SK-N-SH (cell line): ENCODE results near the gene ABCC5. TPM values are rescaled to one million over a fixed set of nuclear protein-coding genes. Genes with fewer than 3 reads are reported as not detected.
"Not testable (repeated sequence)": the region's sequence is repeated elsewhere in the genome, so short reads cannot be mapped to it uniquely, and the experiment has no call there.

Source experiments
- CTCF ChIA-PET: fragments of 300-600, 350-600 bp; formaldehyde crosslinking; extraction: SDS; loops from one replicate; lab custom pipeline; 2021; lab: Yijun Ruan, JAX
- POLR2A ChIA-PET: fragments of 350-600 bp; sonication (Branson Sonifier 250); formaldehyde crosslinking; extraction: SDS; loops from one replicate; lab custom pipeline; 2020; ENCODE audit warnings: antibody characterized with exemption, inconsistent platforms; lab: Yijun Ruan, JAX
- DNase-seq: peaks from one replicate; pipeline ENCODE4 v3.0.0; 2012
- H2AFZ ChIP-seq: fragments of 200-600 bp; sonication (generic); 2 replicates; pipeline ENCODE4 v1.8.1; 2016; ENCODE audit warnings: antibody characterized with exemption, mild to moderate bottlenecking, low read depth
- H3F3A ChIP-seq: fragments of 200-600 bp; sonication (generic); replicated peaks from 2 replicates; pipeline ENCODE3; 2016; ENCODE audit warnings: antibody characterized with exemption, mild to moderate bottlenecking; ENCODE audit not compliant: insufficient read depth
- H3K27ac ChIP-seq, 2 experiments: fragments of 200-500 bp in 1 of 2; fragments of 200-600 bp in 1 of 2; sonication (Bioruptor generic) in 1 of 2; sonication (generic), shearing (Covaris generic) in 1 of 2; 2 replicates each; pipeline versions ENCODE4 v1.5.1 to v1.6.1; 2014 to 2016; ENCODE audit warnings: low read depth in 2 of 2, inconsistent platforms in 1 of 2, low read length in 1 of 2, mild to moderate bottlenecking in 1 of 2, mixed read lengths in 1 of 2
- H3K27me3 ChIP-seq: fragments of 200-600 bp; sonication (generic), shearing (Covaris generic); 2 replicates; pipeline ENCODE4 v1.6.1; 2016; ENCODE audit warnings: mixed run types; ENCODE audit not compliant: insufficient read depth
- H3K36me3 ChIP-seq, 2 experiments: fragments of 200-500 bp in 1 of 2; fragments of 200-600 bp in 1 of 2; sonication (Bioruptor generic) in 1 of 2; sonication (generic) in 1 of 2; replicated peaks in 1 of 2; 2 replicates each; pipeline versions ENCODE3 to v1.5.1; 2014 to 2016; ENCODE audit warnings: low read length in 1 of 2, mild to moderate bottlenecking in 1 of 2; ENCODE audit not compliant: insufficient read depth in 2 of 2, control insufficient read depth in 1 of 2
- H3K4me1 ChIP-seq, 2 experiments: fragments of 200-500 bp in 1 of 2; fragments of 200-600 bp in 1 of 2; sonication (Bioruptor generic) in 1 of 2; sonication (generic), shearing (Covaris generic) in 1 of 2; 2 replicates each; pipeline versions ENCODE4 v1.5.1 to v1.6.1; 2014 to 2016; ENCODE audit warnings: low read depth in 1 of 2, low read length in 1 of 2, mixed run types in 1 of 2; ENCODE audit not compliant: insufficient read depth in 2 of 2, control insufficient read depth in 1 of 2
- H3K4me2 ChIP-seq: fragments of 200-600 bp; sonication (generic), shearing (Covaris generic); 2 replicates; pipeline ENCODE4 v1.6.1; 2017; ENCODE audit warnings: mixed run types
- H3K4me3 ChIP-seq, 2 experiments: fragments of 200-500 bp in 1 of 2; fragments of 200-600 bp in 1 of 2; sonication (Bioruptor generic) in 1 of 2; sonication (generic), shearing (Covaris generic) in 1 of 2; 2 replicates each; pipeline versions ENCODE4 v1.5.1 to v1.8.1; 2014 to 2016; ENCODE audit warnings: low read depth in 2 of 2, inconsistent platforms in 1 of 2, low read length in 1 of 2, mild to moderate bottlenecking in 1 of 2, mixed read lengths in 1 of 2, moderate library complexity in 1 of 2
- H3K79me2 ChIP-seq: fragments of 200-600 bp; sonication (generic); 2 replicates; pipeline ENCODE4 v1.8.1; 2017; ENCODE audit warnings: mild to moderate bottlenecking; ENCODE audit not compliant: insufficient read depth
- H3K9ac ChIP-seq: fragments of 200-600 bp; sonication (generic); 2 replicates; pipeline ENCODE4 v1.6.1; 2017; ENCODE audit warnings: mixed run types
- H3K9me2 ChIP-seq: fragments of 200-600 bp; sonication (generic); 2 replicates; pipeline ENCODE4 v1.6.1; 2017; ENCODE audit warnings: mixed run types
- H3K9me3 ChIP-seq: fragments of 200-600 bp; sonication (generic); 2 replicates; pipeline ENCODE4 v1.6.1; 2017; ENCODE audit warnings: mixed run types, mild to moderate bottlenecking, moderate library complexity
- H4K20me1 ChIP-seq: fragments of 200-600 bp; sonication (generic); 2 replicates; pipeline ENCODE4 v1.6.1; 2017; ENCODE audit warnings: mild to moderate bottlenecking, mixed run types; ENCODE audit not compliant: insufficient read depth
- CTCF ChIP-seq: fragments of 200-600 bp; sonication (generic); IDR thresholded peaks from 2 replicates; pipeline ENCODE4 v1.6.1; 2017; ENCODE audit warnings: antibody characterized with exemption, mild to moderate bottlenecking, moderate library complexity
- RAD21 ChIP-seq: IDR thresholded peaks from 2 replicates; pipeline ENCODE4 v1.6.1; 2012; ENCODE audit warnings: mild to moderate bottlenecking, low read length
- RXRA ChIP-seq: IDR thresholded peaks from 2 replicates; pipeline ENCODE4 v1.4.0; 2012; ENCODE audit warnings: low read depth, mild to moderate bottlenecking, borderline replicate concordance
- SIN3A ChIP-seq: IDR thresholded peaks from 2 replicates; pipeline ENCODE4 v1.6.1; 2012; ENCODE audit warnings: low read depth, mild to moderate bottlenecking, low read length, moderate library complexity, borderline replicate concordance
- SMC3 ChIP-seq: IDR thresholded peaks from 2 replicates; pipeline ENCODE4 v1.6.1; 2012; ENCODE audit warnings: low read depth, low read length, improper control_type of control experiment
- TAF1 ChIP-seq: IDR thresholded peaks from 2 replicates; pipeline ENCODE4 v1.6.1; 2012; ENCODE audit warnings: low read depth, mild to moderate bottlenecking, low read length, moderate library complexity, borderline replicate concordance
- WGBS: methylation state at CpG from one replicate; pipeline ENCODE4 v1.1.6; 2017; ENCODE audit warnings: low lambda C conversion rate; 5-methylcytosine and 5-hydroxymethylcytosine counted together
- polyA plus RNA-seq, 3 experiments: library from polyadenylated mRNA; depleted of rRNA; stranded (reverse); fragments of >200 nt; gene quantifications; 2 replicates each; pipeline ENCODE4 v1.2.3, GENCODE V29; 2012
- TF ChIP-seq, protein P1 (sequence below): IDR thresholded peaks from 2 replicates; pipeline ENCODE4 v1.6.1; 2012; ENCODE audit warnings: mild to moderate bottlenecking, low read depth, low read length, moderate library complexity

ABCC5 gene
- polyA plus RNA-seq, 1 of the 3 experiments (the other 2 are of a cell fraction): 25.9 TPM

DNA sequence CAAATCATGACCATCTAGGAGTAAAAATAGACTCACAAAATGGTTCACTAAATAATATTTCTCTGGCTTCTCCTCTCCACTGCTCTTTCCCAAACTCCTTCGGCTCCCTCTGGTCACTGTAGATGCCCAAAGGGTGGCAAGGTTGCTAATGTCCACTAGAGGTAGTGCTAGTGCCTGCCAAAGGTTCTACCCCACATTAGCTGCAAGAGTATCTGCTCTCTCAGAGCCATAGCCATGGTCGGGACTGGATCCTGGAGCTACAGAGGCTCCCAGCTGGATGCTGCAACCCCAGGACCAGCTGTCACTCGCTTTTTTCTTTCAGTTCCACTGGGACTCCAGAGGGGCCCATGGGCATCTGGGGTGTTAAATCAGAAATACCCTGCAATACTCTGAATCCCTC is 22.3 kb upstream of the ABCC5 start:
- H3K27me3 ChIP-seq: no peaks in the 10 kb centered on the region
- H3K79me2 ChIP-seq: no peaks in the 10 kb centered on the region
- H3K36me3 ChIP-seq: no peaks in the 10 kb centered on the region
- no peak overlapping the region for H3K9ac ChIP-seq
- H2AFZ ChIP-seq: no peak overlapping the region
- POLR2A ChIA-PET: no interaction called here
- no peak overlapping the region for H3K27ac ChIP-seq
- peak; percentile 39 for DNase-seq
- no peaks in the 10 kb centered on the region for H4K20me1 ChIP-seq
- no peaks in the 10 kb centered on the region for H3F3A ChIP-seq
- CTCF ChIA-PET: interaction anchor here (0.9 to 1.3 kb wide), 2 partner anchors 10 to 144 kb away, joined by 3 to 5 read pairs; no protein-coding TSS in a partner anchor
- peak; percentile 47 for TF ChIP-seq RAD21
- no peak for TF ChIP-seq SIN3A
- peak; percentile 35; the same call in 1 of the 2 replicates for TF ChIP-seq CTCF
- TF ChIP-seq SMC3: peak; percentile 33
- no peaks in the 10 kb centered on the region for H3K9me3 ChIP-seq
- 48% methylated on average over 3 of the region's 3 CpGs for WGBS
- H3K9me2 ChIP-seq: no peaks in the 10 kb centered on the region
- H3K4me1 ChIP-seq: peaks cover 0 to 2% of the 10 kb centered on the region in 2 experiments; a peak in 2 of 4 replicates
- H3K4me2 ChIP-seq: no peak overlapping the region
- no peak overlapping the region for H3K4me3 ChIP-seq

DNA sequence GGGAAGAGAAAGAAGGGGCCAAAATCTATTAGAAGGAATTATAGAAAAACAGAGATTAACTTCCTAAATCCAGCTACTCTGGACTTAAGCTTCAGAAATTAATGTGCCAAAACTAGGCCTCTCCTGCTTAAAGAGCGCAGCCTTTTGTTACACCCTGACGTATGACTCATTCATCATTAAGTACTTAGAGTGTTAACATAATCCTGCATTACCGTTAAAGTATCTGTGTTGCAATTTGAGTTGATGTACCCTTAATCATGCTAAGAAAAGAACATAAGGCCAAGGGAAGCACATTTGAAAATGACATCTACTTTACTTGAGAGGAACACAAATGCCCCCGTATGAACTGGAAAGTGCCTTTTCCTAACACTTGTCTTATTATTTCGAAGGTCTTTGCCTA is 21.7 kb upstream of the ABCC5 start:
- H3K9me2 ChIP-seq: no peaks in the 10 kb centered on the region
- H3K4me1 ChIP-seq: peaks cover 0 to 2% of the 10 kb centered on the region in 2 experiments; a peak in 2 of 4 replicates
- no peak overlapping the region for H3K4me3 ChIP-seq
- TF ChIP-seq, protein P1, sequence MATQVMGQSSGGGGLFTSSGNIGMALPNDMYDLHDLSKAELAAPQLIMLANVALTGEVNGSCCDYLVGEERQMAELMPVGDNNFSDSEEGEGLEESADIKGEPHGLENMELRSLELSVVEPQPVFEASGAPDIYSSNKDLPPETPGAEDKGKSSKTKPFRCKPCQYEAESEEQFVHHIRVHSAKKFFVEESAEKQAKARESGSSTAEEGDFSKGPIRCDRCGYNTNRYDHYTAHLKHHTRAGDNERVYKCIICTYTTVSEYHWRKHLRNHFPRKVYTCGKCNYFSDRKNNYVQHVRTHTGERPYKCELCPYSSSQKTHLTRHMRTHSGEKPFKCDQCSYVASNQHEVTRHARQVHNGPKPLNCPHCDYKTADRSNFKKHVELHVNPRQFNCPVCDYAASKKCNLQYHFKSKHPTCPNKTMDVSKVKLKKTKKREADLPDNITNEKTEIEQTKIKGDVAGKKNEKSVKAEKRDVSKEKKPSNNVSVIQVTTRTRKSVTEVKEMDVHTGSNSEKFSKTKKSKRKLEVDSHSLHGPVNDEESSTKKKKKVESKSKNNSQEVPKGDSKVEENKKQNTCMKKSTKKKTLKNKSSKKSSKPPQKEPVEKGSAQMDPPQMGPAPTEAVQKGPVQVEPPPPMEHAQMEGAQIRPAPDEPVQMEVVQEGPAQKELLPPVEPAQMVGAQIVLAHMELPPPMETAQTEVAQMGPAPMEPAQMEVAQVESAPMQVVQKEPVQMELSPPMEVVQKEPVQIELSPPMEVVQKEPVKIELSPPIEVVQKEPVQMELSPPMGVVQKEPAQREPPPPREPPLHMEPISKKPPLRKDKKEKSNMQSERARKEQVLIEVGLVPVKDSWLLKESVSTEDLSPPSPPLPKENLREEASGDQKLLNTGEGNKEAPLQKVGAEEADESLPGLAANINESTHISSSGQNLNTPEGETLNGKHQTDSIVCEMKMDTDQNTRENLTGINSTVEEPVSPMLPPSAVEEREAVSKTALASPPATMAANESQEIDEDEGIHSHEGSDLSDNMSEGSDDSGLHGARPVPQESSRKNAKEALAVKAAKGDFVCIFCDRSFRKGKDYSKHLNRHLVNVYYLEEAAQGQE: no peak
- TF ChIP-seq TAF1: no peak
- TF ChIP-seq RXRA: no peak
- TF ChIP-seq, all 33 proteins: peak for 0
- ChIA-PET POLR2A (no interaction called here), CTCF (interaction anchor here (0.9 to 1.3 kb wide), 2 partner anchors 9 to 144 kb away, joined by 3 to 5 read pairs; no protein-coding TSS in a partner anchor)
- DNase-seq: no peak
- H3K4me2 ChIP-seq: no peak overlapping the region
- H3K79me2 ChIP-seq: no peaks in the 10 kb centered on the region
- 73% methylated on average over 5 of the region's 5 CpGs for WGBS
- H2AFZ ChIP-seq: no peak overlapping the region
- H3K9ac ChIP-seq: no peak overlapping the region
- no peaks in the 10 kb centered on the region for H3K36me3 ChIP-seq
- no peaks in the 10 kb centered on the region for H3K27me3 ChIP-seq
- no peak overlapping the region for H3K27ac ChIP-seq
- no peaks in the 10 kb centered on the region for H3F3A ChIP-seq
- H3K9me3 ChIP-seq: no peaks in the 10 kb centered on the region
- H4K20me1 ChIP-seq: no peaks in the 10 kb centered on the region

DNA sequence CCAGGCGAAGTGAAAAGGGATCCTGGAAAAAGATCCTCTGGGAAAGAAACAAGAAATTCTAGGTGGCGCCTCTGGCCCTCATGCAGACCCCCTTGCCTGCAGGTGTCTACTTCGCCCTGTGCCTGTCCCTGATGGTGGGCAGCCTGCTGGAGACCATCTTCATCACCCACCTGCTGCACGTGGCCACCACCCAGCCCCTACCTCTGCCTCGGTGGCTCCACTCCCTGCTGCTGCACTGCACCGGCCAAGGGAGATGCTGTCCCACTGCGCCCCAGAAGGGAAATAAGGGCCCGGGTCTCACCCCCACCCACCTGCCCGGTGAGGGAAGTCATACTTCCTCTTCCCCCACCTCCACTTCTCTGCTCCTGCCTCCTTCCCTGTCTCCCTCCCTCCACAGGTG is 20.6 kb upstream of the ABCC5 start:
- CTCF ChIA-PET, H3K4me3 ChIP-seq, H3K4me2 ChIP-seq, H2AFZ ChIP-seq, H4K20me1 ChIP-seq, H3K27ac ChIP-seq, H3K9me3 ChIP-seq, H3K4me1 ChIP-seq, H3K9me2 ChIP-seq, H3F3A ChIP-seq, H3K79me2 ChIP-seq, H3K9ac ChIP-seq, POLR2A ChIA-PET, H3K36me3 ChIP-seq, H3K27me3 ChIP-seq, DNase-seq: not testable (repeated sequence)
- 79% methylated on average over 5 of the region's 9 CpGs for WGBS
